ENCODE measurements around the gene BOLA2.
"Not testable (repeated sequence)": the region's sequence is repeated elsewhere in the genome, so short reads cannot be mapped to it uniquely, and the experiment has no call there.

BOLA2 gene

GRCh38 chr16:29454269-29454668, at the start of gene BOLA2, which contains the start of gene SLX1B:
BOLA2 (minus strand) TSS chr16:29454351; CDS start chr16:29454253, 98 bp downstream.
SLX1B (plus strand) TSS chr16:29454533.
- not testable (repeated sequence) for DNase-seq

GRCh38 chr16:29482276-29482675, 28.1 kb upstream of the BOLA2 start:
- DNase-seq: not testable (repeated sequence)

- not testable (repeated sequence) for DNase-seq
Measured at GRCh38 chr16:29472065-29472464, 17.9 kb upstream of the BOLA2 start.

- peak; percentile 7 for DNase-seq
Measured at GRCh38 chr16:29469660-29470059, 15.5 kb upstream of the BOLA2 start.

GRCh38 chr16:29467654-29468366, 13.7 kb upstream of the BOLA2 start:
- not testable (repeated sequence) for DNase-seq

- DNase-seq: not testable (repeated sequence)
Measured at GRCh38 chr16:29466904-29467303, 12.8 kb upstream of the BOLA2 start.

- DNase-seq: not testable (repeated sequence)
Measured at GRCh38 chr16:29465985-29466824, 12.1 kb upstream of the BOLA2 start.

- DNase-seq: not testable (repeated sequence)
Measured at GRCh38 chr16:29460647-29461030, 6.5 kb upstream of the BOLA2 start.

GRCh38 chr16:29459706-29460646, 5.8 kb upstream of the BOLA2 start, which contains the start of gene SULT1A4:
SULT1A4 (plus strand) TSS chr16:29459913; CDS start chr16:29461386, 1,473 bp downstream.
- DNase-seq: not testable (repeated sequence)

- DNase-seq: peak; percentile 1
Measured at GRCh38 chr16:29457660-29458059, 3.5 kb upstream of the BOLA2 start.

GRCh38 chr16:29454828-29455227, 677 bp upstream of the BOLA2 start:
- DNase-seq: not testable (repeated sequence)

- not testable (repeated sequence) for DNase-seq
Measured at GRCh38 chr16:29453754-29454153, 397 bp downstream of the BOLA2 start.

GRCh38 chr16:29425390-29425789, 28.8 kb downstream of the BOLA2 start:
- not testable (repeated sequence) for DNase-seq

- DNase-seq: not testable (repeated sequence)
Measured at GRCh38 chr16:29423587-29423986, 30.6 kb downstream of the BOLA2 start.

GRCh38 chr16:29405249-29405648, 48.9 kb downstream of the BOLA2 start:
- not testable (repeated sequence) for DNase-seq

Measured in stimulated activated CD4-positive, alpha-beta T cell treated with anti-CD3 and anti-CD28 coated beads, Interleukin-1b, Interleukin-23, amount 100 ng/mL, for 48 hours (primary cell).